CD4-positive, alpha-beta T cell treated with Interleukin-12 subunit alpha and Interleukin-12 subunit beta, for 1 hour (primary cell): ENCODE measurements around the gene CH25H.
A peak's percentile ranks its signal among the peaks of the same experiment; 100 is the strongest.

Experiments
- DNase-seq: peaks from one replicate; pipeline ENCODE4 v3.0.0-alpha.2; 2020

CH25H gene

DNA sequence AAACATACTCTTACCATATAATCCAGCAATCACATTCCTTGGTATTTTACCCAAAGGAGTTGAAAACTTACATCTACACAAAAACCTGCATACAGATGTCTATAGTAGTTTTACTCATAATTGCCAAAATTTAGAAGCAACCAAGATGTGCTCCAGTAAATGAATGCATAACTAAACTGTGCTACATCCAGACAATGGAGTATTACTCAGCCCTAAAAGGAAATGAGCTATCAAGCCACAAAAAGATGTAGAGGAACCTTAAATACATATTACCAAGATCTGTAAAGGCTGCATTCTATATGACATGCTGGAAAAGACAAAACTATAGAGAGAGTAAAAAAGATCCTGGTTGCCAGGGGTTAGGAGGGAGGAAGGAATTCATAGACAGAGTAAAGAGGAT, 21.8 kb upstream of the CH25H start:
- DNase-seq, result no peak

DNA sequence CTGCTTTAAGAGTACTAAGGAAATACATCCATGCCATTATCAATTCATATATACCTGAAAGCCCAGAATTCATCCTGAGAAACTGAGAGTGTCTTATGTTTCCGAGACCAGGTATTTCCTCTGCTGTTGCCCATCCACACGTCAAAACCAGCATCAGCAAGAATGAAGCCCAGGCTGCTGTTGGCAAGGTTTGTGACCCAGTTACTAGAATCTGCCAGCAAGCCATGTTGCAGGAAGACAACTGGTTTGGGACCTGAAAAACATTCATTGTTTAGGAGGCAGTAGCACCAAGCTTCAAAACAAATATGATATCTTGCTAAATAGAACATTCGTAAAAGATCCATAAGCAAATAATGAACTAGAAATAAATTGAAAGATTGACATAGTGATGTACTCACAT, 21.0 kb upstream of the CH25H start:
- DNase-seq, result no peak

DNA sequence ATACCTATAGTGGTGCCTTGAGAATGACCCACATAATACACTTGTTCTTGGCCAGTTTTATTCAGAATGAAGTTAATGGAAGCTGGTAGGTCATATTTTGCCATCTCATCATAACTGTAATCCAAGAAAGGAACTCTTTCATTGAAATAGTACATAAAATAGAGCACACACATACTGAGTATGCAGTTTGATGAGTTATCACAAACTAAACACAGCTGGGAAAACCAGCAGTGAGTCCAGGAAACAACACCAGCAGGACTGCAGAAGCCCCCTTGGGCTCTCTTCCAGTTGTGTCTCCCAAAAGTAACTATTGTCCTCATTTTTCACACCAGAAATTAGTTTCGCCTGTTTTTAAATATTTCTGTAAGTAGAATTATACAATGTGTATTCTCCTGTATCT, 19.8 kb upstream of the CH25H start:
- no peak for DNase-seq

DNA sequence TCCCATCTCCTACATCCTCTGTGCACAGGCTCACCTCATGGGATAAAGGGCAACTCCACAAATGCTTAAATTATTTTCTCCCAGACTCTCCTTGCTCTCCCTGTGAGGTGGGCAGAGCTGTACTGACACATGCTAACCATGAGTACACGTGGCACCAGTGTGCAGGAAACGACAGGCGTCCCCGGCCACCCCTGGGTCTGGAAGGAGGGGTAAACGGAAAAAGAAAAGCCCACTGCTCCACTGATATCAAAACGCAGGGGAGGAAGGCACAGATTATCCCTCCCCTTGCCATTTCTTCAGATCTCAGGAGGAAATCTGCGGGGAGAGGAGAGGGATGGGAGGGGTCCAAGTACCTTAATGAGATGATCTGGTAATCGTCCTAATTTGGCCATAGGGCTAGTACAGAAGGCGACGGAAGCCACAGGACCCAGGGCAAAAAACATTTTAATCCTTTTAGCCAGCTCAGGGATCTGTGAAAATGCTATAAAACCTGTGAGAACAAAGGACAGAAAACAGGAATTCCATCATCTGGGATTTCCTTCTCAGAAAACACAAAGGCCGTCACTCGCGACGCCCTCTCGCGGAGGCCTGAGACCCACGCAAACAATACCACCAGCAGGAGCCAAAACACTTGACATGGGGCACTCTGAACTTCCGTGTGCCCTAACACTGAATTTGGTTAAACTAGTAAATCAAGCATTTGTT, 17.8 kb upstream of the CH25H start:
- DNase-seq, result no peak

DNA sequence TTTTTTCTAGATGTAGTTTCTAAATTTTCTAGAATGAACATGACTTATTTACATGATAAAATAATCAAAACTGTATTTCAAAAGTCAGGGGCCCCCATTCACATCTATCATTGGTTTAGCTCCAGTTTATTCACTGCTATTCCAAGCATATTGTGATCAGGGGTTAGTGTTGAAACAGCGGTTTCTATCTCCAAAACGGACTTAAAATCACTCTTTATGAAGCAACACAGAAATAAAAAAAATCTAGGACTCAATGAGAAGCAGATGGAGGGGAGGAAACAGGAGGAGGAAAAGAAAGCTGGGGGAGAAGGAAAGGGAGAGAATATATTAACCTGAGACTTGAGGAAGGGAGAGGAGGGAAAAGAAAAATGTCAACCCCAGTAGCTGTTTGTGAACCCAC, 14.8 kb upstream of the CH25H start:
- DNase-seq, result no peak

DNA sequence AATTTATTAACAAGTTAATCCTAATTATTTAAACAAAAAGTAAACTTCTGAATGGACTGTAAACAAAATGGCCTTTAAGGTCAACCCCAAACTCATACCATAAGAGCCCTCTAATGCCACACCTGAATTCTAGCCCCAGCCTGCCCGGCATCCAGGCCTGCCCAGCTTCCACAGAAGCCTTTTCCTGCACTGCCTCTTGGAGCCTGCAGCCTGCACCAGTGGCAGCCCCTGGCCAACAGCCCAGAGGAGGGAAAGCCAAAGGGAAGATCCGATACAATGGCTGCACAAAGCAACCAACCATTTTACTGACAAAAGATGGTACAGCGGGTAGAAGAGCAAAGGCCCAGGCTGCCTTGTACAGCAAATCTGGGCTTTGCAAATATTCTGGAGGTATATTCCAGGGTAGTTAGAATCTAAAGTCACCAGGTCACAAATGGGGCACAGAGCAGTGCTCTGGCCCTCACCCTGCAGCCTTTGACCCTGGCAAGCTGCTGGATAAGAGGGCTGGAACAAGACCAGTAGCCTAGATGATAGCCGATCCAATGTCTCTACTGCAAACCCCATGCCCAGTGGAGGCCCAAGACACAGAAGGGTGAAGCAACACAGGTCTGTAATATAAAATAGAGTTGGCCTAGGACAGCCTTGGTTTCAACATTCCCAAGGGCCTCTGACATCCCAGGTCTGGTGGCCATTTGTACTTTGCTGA, 12.5 kb upstream of the CH25H start:
- no peak for DNase-seq

DNA sequence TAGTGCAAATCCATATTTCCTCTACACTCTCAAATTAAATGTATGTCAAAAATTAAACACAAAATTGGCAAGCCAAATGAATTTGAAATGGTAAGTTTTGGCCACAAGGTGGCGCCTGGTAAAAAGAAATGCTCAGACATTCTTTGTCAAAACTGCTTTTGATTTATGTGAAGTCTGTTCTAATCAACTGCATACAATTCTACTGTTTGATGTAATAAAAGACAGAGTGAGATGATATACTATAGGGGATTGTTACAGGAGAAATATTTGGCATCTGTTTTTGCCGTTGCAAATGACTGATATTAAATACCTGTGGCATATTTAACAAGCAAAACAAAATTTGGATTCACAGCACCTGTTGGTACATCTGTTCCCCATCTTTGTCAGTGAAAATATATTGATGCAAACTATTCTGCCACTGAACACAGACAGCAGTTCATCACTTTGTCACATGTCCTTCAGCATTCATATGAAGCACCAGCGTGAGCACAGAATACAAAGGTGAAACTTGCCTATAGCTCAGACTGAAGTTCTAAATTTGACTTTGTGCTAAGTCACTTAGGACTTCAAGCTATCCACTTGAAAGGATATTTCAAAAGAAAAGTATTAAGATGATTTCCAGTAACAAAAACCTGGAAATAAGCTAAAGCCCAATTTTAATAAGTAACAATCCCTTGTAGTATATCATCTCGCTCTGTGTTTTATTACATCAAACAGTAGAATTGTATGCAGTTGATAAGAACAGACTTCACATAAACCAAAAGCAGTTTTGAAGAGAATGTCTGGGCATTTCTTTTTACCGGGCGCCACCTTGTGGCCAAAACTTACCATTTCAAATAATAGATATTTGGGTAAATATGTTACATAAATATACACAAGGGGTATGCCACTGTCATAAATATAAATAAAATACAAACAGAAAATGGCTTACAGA, 10.2 kb upstream of the CH25H start:
- peak; percentile 73 for DNase-seq

DNA sequence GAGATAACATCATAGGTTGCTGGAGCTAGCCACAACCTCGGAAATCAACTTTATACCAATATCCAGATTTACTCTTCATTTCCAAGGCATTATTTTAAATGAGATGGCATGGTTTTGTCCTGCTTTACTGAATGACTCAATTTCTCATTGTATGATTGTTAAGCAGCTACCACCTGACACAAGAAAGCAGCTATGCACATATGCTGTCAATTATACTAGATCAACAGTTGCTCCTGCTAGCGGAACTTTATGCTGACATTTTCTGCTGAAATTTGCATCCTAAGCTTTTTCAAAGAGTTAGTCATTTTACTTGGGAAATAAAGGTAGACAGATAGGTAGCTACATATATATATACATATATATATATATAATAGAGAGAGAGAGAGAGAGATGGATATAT, 8.9 kb upstream of the CH25H start:
- DNase-seq, result no peak

DNA sequence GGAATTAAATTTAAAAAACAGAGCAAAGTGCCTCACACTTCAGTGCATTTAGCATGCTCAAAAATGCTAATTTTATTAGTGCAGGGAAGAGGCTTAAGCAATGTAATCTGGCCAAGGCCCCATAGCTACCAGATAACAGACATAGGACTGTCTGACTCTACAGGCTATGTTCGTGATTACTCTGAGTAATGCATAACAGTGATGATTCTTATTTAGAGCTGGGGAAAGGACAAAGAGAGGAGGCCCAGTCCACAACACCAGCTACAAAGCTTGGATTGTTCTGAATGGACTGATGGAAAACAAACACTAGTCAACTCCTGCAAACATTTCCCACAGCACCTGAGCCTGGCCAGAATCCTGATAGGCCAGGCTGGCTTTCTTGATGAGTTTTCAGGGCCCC, 8.4 kb upstream of the CH25H start:
- DNase-seq, result no peak

DNA sequence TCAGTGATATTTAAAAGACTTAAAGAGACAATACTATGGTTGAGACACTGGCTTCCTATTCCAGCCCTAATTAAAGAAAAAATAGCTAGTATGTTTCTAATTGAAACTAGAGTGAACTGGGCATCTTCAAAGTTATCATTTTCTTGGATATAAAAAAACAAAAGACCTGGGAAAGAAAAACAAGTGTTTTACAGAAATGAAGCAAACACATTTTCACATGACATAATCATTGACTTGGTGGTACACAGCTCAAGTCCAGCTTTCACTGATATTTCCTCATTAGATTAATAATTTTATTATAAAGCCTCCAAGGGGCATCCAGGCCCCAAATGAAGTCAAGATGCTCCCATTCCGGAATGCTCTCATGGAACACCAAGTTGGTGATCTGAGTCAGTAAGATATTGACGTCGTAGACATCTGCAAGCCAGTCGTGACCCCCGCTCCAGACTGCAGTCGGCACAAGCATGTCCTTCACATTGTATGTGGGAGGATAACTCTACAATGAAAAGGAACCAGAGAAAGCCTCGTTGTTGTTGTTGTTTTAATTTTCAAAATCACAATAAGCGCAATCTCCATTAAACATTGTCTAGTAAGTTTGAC, 7.5 kb upstream of the CH25H start:
- no peak for DNase-seq

DNA sequence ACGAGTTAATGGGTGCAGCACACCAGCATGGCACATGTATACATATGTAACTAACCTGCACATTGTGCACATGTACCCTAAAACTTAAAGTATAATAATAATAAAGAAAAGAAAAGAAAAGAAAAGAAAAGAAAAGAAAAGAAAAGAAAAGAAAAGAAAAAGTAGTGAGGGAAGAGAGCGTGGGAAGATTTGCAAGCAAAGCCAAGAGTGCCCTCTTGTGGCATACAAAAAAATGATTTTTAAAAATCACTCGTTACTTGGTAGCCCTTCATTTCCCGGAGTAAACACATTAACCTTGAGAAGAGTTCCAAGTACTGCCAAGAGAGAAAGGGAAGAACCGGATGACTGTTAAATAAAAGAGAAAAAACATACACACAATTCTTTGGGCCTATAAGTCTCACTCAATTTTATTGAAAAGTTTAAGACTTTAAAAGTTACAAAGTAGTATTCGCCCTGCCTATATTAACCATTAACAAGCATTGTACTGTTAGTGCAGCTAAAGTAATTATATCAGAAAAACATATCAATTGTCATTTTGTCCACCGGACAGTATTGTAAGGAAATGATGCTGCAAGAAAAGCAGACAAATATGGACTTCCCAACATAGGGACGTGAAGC, 6.2 kb upstream of the CH25H start:
- peak; percentile 62 for DNase-seq

DNA sequence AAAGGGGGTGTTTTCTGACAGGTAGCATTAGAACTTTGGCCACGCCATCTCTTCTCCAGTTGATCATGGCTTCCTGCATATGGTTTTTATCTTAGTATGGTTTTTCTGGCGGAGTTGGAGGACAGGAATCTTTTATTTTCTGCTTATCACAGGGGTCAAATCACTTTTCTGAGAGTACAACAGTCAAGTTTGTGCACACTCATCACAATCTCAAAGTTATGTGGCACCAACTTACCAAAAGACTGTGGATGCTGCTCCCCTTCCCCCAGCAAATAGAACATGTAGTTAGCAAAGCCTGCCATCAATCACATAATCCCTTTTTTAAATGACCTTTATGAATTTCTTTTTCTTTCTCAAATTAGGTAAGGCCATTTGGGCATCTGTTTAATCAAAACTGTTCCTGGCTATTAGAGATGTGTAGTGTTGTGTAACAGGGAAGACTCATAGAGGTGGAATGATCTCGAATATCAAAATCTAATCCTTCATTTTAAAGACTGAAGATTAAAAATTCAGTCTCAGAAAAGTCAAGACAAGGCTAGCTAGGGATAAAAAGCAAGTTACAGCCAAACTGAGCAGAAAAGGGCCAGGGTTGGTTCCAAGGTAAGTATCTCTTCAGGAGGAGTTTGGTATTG, 3.8 kb upstream of the CH25H start:
- no peak for DNase-seq

DNA sequence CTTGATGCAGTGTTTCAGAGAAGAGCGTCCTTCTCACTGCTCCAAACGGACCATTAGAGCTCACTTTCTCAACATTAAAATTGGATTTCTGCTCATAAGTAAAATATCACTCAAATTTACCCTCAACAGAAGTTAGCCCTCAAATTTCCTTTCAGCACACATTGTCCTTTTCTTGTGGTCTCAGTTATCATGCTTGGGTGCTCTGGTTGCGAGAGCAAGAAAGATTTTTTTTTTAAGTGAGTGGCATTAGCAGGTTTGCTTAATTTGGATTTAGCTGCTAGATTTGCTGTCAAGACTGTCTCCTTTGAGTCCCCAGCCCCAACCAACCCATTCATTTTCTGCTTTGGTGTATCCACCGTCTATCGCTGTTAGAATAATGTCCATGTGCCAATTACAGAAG, 2.6 kb upstream of the CH25H start:
- no peak for DNase-seq

DNA sequence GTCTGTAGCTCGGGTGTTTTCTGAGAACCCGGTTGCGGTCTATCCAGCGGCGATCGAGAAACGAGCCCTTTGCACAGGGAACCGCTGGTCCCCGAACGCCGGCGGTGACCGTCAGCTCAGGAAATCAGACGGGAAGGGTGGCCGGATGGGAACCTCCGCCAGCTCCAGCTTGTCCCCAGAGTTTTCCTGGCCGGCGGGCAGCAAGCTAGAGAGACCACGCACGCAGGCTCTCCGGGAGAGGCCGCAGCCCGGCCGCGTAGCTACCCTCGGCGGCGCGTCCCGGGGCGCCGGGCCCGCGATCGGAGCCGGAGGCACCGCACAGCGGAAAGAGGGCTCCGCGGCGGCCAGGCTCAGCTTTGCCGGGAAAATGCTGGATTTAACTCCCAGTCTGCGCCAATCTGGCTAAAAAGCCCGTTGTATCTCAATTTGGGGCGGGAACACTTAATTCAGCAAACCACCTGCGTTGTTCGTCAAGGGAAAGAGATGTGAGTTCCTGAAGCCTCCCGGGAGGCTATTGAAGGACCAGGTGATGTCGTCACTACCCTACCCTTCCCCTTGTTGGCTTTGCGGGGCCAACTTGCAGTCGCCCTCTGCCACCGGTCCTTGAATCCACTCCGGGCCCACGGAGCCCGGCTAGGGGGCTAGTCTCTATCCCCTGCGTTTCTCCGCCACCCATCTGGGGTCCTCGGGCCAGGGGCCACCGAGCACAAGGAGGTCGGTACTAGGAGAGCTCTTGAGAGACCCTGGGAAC, 859 bp upstream of the CH25H start:
- no peak for DNase-seq

DNA sequence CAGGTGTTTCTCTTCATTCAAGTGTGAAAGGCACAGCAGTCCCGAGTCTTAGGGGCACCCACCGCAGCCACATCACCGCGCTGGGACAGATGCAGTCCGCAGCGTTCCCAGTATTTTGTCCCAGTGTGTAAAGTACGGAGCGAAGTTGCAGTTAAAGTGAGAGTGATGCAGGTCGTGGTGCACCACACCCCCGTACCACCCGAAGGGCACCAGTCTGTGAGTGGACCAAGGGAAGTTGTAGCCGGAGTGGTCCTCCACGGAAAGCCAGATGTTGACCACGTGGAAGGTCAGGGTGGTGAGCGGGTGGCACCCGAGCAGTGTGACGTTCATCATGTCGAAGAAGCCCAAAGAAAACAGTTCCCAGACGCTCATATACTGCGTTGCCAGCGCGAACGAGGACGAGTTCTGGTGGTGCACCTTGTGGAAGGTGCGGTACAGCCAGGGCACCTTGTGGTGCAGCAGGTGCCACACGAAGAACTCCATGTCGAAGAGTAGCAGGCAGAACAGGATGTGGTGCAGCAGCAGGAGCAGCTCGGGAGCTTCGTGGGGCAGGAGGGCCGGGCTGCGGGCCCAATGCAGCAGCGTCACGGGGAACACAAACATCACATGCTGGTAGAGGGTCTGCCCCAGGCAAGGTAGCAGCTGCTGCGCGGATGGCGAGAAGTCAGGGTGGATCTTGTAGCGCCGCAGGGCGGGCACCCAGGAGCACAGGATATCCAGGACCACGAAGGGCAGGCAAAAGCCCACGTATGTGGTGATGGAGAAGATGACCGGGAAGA, 526 bp downstream of the CH25H start:
- peak; percentile 54 for DNase-seq

DNA sequence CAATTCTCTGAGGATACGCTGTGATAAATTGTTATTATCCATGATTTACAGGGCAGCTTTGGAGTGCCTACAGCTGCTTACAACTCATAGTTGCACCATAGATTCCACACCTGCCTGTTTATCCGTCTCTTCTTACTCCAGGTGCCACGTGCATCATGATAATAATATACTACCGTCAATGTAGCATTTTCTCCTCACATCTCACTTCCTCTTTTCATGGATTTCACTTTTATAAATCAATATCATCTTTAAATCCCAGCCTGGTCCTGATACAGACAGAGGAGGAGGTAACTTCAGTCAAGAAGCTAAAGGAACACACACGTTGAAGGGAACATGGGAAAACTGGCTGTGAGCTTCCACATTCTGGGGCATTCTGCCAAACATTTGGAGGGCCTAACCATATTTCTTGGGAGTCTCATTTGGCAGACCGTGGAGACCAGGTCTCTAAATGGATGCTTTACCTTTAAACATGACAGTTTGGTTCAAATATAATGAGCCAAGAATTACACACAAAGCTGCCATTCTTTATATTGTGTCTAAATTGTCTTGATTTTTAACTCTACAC, 2.4 kb downstream of the CH25H start:
- no peak for DNase-seq

DNA sequence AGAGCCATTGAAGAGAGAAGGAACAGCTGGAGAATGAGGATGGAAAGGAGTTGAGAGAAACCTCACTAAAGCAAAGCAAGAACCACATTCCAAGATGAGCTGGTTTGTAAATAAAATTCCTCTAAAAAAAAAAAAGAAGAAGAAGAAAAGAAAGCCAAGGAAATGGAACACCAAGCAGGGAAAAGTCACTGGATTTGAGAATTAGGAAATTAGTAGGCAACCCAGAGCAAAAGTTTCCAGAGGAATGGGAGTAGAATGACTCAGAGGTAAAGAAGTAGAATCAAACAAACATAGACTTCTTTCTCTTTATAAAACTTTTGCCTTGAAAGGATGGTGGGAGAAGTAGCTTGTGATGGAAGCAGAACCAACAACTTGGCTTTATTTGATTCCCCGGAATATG, 3.9 kb downstream of the CH25H start:
- no peak for DNase-seq

DNA sequence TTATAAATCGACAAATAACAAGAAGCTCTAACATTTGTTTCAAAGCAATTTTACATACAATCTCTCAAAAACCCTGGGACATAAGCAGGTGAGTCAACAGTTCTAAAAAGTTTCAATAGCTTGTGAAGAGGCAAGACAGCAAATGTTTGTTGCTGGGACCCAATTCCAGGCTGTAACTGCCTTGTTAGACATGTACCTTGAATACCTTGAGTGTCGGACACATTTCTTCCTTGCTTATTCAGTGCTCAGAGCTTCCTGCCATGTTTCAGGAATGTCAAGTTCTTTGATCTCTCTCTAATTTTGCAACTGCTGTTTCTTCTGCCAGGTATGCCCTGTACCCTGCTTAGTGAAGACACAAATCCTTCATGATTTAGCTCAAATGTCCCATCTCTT, 5.1 kb downstream of the CH25H start:
- no peak for DNase-seq

DNA sequence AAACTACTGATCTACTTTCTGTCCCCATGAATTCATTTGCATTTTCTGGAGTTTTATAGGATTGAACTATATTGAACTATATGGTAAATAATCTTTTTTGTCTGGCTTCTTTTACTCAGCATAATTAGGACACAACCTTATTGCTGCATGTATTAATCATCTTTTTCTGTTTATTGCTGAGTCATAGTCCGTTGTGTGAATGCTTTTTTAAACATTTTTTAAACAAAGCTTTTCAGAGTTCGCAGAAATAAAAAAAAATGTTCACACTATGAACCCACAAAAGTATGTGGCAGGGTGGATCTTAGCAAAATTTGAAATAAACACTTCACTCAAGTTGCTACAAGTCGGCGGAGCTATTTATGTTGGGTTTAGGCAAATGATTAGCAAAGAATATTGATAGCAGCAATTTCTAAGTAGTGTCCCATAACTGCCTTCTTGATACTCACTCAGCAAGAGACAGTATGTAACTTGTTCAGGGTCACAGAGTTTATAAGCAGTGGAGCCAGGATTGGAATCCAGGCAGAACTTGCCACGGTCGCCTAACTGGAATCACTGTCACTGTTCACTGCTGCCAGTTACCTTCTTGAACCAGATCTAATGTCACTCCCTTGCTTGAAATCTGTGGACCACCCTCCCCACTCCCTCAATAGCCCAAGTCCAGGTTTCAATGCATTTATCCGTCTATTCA, 5.6 kb downstream of the CH25H start:
- DNase-seq, result no peak

DNA sequence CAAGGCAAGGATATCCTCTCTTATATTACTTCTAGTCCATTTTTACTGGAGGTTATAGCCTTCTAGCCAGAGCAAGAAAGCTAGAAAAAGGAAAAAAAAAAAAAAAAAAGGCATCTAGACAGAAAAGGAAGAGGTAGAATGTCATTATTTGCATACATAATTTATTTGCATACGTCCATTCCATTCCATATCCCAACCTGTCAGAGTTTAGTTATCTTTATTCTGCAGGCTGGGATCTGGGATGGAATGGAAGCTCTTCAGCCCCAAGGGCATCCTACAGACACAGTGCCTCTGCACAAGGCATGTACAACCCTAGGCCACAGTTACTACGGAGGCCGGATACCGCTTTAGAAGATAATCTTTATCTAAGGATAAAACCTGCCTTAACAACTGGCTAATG, 9.6 kb downstream of the CH25H start:
- no peak for DNase-seq
